HG03196 (cell line): Measurements from ENCODE around the gene RLF.
"Not testable (repeated sequence)": the region's sequence is repeated elsewhere in the genome, so short reads cannot be mapped to it uniquely, and the experiment has no call there.

Experiments
- ATAC-seq: cut with Tn5 transposase; IDR thresholded peaks from one replicate; pipeline ENCODE4 v1.9.1; 2021; ENCODE audit not compliant: unreplicated experiment

Gene RLF

DNA sequence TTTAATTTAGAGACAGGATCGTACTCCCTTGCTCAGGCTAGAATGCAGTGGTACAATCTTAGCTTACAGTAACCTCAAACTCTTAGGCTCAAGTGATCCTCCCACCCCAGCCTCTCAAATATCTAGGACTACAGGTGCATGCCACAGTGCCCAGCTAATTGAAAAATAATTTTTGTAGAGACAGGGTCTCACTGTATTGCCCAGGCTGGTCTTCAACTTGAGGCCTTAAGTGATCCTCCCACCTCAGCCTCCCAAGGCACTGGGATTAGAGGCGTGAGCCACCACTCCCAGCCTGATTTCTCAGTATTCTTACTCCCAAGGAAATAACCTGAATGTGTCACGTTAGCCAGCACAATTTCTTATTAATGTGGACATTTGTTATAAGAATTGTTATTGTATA, 9.8 kb downstream of the RLF start:
- ATAC-seq, result no peak

- ATAC-seq, result no peak
These were observed 13.6 kb downstream of the RLF start for GRCh38 chr1:40174788-40175187.

- not testable (repeated sequence) for ATAC-seq
These were observed 15.8 kb downstream of the RLF start for GRCh38 chr1:40176989-40177388.

GRCh38 chr1:40178200-40178599, 17.0 kb downstream of the RLF start:
- ATAC-seq, result no peak

- no peak for ATAC-seq
These were observed 18.4 kb downstream of the RLF start for GRCh38 chr1:40179496-40180089.

- ATAC-seq, result no peak
These were observed 22.0 kb downstream of the RLF start for GRCh38 chr1:40183055-40183710.

DNA sequence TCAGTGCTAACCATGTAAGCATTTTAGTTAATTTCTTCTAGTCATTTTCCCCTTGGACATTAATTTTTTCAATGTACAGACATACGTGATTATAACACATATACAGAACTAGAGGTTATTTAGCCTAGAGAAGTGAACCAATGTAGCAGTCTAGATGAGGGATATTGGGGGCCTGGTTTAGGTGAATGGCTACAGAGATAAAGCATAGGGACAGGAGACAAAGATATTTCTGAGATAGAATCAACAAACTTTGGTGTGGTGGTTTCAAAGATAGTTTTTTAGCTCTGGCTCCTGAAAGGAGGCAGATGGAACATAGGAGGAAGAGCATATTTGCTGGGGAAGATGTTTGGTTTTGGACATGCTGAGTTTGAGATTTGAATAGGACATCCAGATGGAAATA, 23.0 kb downstream of the RLF start:
- ATAC-seq, result no peak

GRCh38 chr1:40185951-40186864, 25.0 kb downstream of the RLF start:
- ATAC-seq, result peak; percentile 91

GRCh38 chr1:40187399-40187798, 26.2 kb downstream of the RLF start:
- ATAC-seq, result no peak

GRCh38 chr1:40194639-40195038, 33.5 kb downstream of the RLF start:
- not testable (repeated sequence) for ATAC-seq

DNA sequence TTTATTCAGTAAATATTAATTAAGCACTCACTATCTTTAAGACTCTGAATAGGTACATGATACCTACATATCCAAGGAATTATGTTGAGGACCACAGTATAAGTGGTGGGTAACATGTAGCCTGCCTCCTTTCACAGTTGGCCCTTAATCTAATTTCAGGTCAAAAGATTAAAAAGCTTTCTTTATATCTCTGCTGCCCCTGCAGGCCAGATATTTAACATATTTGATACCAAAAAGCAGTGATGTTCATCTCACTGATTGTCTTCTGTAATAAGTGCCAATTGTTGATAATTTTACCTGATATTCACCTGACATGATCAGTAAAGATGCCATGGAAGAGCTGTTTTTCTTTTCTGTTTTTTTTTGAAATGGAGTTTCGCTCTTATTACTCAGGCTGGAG, 36.5 kb downstream of the RLF start:
- no peak for ATAC-seq

- ATAC-seq, result no peak
These were observed 37.9 kb downstream of the RLF start for GRCh38 chr1:40199126-40199525.

DNA sequence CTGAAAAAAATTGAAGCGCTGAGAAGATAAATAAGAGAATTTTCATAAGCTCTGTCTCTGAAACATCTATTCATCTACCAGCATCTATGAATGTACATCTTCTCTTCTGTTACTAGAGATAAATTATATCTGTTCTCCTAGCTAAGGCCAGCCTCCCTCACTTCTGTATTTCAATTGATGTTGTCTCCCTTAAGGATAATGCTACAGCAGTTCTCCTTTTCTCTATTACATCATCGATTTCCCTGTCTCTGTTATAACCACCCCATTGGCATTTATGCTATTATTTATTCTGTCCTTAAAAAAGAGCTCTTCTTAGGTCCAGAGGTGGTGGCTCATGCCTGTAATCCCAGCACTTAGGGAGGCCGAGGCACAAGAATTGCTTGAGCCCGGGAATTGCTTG, 43.7 kb downstream of the RLF start:
- no peak for ATAC-seq

GRCh38 chr1:40210511-40211204, 49.5 kb downstream of the RLF start:
- ATAC-seq, result no peak

DNA sequence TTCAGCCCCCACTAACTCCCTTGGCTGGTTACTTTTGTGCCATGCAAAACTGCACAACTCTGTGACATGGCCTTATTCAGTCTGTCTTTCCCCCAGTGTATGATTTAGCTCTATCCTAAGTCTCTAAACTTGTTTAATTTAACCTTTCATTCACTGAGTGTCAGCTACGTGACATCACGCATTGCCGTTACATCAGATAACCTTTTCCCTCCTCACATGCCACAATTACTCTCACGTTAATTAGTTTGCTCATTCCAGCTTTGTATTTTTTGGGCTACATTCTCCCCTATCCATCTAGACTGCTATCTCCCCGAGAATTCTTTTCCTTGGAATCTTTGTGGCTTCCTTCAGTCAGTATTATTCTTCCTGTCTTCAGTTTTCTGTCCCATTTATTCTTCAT, 57.1 kb downstream of the RLF start:
- no peak for ATAC-seq

- not testable (repeated sequence) for ATAC-seq
These were observed 60.3 kb downstream of the RLF start for GRCh38 chr1:40221471-40221905.

DNA sequence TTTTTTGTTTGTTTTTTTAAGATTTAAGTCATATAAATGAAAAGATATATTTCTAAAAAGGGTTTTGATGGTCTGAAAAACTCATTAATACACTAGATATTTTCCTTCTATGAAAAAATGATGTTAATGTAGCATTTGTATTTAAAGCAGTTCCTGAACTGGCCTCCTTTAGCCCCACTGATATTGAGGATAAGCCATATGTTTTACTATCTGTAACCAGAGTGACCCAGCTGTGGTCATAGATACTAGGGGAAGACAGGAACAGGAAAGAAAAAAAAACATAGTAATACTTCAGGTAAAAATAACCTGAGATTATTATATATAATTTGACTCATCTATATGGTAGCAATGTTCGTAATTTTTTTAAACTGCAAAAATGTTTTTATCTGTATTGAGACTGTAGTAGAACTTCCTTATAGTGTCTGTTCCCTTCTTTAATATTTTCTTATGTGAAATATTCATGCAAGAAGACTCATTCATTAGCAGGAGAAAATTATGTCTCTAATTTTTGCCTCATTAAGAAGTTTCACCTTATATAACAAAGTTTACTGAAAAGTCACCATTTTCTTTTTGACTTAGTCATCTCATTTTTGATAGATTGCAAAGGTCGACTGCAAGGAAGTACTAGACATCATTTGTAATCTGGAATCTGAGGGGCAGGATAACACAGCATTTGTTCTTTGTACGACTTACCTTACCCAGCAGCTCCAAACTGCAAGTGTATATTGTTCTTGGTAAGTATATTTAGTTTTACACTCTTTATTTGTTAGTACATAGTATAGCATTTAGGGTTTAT, 61.0 kb downstream of the RLF start:
- ATAC-seq, result no peak

DNA sequence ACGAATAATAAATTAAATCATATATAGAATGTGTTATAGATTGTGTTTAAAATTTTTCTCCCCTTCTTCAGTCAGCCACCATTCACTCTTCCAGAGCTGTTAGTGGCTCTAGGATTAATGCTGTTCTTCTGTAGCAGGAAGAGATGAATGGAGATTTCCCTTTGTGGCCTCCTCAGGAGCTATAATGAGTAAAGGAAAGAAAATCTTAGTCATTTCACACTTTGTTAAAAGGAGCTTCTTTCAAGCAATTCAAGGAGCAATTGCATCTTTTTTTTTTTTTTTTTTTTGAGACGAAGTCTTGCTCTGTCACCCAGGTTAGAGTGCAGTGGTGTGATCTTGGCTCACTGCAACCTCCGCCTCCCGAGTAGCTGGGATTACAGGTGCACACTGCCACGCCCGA, 62.9 kb downstream of the RLF start:
- no peak for ATAC-seq

DNA sequence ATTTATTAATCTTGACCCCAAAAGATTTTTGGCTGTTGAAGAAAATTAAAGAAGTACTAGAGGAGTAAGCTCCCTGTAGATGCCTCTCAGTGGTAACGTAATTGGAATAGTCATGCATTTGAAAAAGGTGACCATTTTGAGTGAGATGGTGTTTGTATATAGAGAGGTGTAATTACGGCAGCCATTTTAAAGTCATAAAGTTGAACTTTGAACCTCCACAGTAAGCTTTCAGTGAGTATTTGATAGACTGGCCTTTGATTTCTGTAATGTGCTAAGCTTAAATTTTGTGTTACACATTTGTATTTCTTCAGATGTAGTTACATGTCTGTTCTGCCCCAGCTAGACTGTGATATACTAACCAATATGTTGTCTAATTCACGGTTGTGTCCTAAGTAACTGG, 65.0 kb downstream of the RLF start:
- no peak for ATAC-seq

DNA sequence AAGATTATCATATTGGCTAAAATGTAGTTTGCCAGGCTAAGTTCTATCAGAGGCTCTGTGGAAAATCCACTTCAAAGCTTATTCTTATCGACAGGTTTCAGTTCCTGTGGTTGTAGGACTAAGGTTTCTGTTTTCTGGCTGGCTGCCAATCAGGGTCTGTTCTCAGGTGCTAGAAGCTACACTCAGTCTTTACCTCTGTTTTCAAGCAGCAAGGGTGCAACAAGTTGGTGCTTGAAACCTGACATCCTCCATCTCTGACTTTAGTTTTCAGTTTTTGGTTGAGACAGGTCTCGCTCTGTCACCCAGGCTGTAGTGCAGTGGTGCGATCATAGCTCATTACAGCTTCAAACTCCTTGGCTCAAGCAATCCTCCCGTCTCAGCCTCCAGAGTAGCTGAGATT, 71.3 kb downstream of the RLF start:
- peak; percentile 93 for ATAC-seq

DNA sequence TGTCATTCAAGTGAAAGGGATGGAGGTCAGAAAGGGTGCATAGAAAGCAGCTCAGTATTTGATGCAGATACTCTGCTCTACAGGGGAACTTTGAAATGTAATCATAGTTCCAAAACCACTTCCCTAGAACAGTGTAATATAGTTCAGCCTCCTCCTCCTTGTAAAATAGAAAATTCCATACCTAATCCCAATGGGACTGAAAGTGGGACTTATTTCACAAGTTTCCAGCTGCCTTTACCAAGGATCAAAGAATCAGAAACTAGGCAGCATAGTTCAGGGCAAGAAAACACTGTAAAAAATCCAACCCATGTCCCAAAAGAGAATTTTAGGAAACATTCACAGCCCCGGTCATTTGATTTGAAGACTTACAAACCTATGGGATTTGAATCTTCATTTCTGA, 78.4 kb downstream of the RLF start:
- no peak for ATAC-seq
